ENCODE results near the gene SNAI3. TPM values are rescaled to one million over a fixed set of nuclear protein-coding genes. Genes with fewer than 3 reads are reported as not detected.

The SNAI3 gene
- total RNA-seq, 1 experiment from 2014 or later: 2.2 TPM

DNA sequence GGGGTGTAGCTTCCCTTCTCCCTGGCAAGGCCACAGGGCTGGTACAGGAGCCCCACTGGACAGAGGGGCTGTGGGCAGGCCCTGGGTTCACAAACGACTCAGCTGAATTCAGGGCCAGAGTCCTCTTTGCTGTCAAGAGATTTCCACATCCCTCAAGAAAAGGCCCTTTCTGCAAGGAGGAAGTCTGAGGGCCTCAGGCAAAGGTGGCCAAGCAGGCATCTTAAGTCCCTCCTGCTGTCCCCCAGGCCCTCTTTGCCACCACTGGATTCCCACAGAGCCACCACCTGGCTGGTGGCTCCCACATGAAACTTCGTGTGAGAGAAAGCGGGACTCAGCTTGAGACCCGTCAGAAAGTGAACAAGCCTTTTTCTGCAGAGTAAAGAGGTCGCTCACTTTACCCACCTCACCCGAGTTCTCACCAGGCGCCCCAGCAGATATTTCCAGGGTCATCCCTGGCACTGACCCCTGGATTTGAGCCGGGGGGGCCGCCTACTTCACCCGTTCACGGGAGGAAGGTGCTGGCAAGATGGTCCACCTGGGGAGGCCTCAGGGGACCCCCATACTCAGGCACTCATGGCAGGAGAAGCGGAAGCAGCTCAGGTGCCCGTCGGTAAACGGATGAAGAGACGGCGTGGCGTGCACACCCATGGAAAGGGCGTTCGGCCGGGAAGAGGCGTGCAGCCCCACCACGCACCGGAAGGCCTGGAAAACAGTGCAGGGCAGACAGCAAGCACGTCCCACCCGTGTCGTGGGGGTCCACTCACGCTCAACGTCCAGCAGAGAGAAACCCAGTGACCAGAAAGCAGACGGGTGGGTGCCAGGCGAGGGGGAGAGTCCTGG, 16.3 kb upstream of the SNAI3 start:
- H3K9me2 ChIP-seq (ENCODE audit: insufficient read depth): no peaks in the 10 kb centered on the region
- ATAC-seq (no peak), DNase-seq (ENCODE audit: low read depth, low spot score) (no peak)
- TF ChIP-seq EGR1 (IDR thresholded peaks at IDR 0.05; ENCODE audit: low read depth) (no peak), POLR2AphosphoS5 (IDR thresholded peaks at IDR 0.05; ENCODE audit: low read depth, low read length) (no peak), CBX3 (IDR thresholded peaks at IDR 0.05; ENCODE audit: low read depth) (no peak), JUND (IDR thresholded peaks at IDR 0.05) (no peak), POLR2A (IDR thresholded peaks at IDR 0.05; ENCODE audit: borderline replicate concordance, extremely low read depth, insufficient read depth, insufficient read length) (no peak), CEBPB (IDR thresholded peaks at IDR 0.05; ENCODE audit: low read depth) (no peak), ELF1 (IDR thresholded peaks at IDR 0.05; ENCODE audit: borderline replicate concordance, low read depth) (no peak), ZFX (IDR thresholded peaks at IDR 0.05) (no peak), EZH2 (IDR thresholded peaks at IDR 0.05) (no peak), FOSL1 (IDR thresholded peaks at IDR 0.05; ENCODE audit: low read depth) (no peak), YY1 (IDR thresholded peaks at IDR 0.05; ENCODE audit: extremely low read depth, insufficient replicate concordance, low read depth, low read length) (no peak), SIN3A (IDR thresholded peaks at IDR 0.05; ENCODE audit: low read depth) (no peak), ZNF274 (IDR thresholded peaks at IDR 0.05; ENCODE audit: low read depth, low read length) (no peak), SRF (IDR thresholded peaks at IDR 0.05; ENCODE audit: low read depth) (no peak)
- TF ChIP-seq, protein P1, sequence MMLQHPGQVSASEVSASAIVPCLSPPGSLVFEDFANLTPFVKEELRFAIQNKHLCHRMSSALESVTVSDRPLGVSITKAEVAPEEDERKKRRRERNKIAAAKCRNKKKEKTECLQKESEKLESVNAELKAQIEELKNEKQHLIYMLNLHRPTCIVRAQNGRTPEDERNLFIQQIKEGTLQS (IDR thresholded peaks at IDR 0.05): no peak
- TF ChIP-seq, protein P2, sequence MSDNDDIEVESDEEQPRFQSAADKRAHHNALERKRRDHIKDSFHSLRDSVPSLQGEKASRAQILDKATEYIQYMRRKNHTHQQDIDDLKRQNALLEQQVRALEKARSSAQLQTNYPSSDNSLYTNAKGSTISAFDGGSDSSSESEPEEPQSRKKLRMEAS (IDR thresholded peaks at IDR 0.05): no peak
- TF ChIP-seq, protein P3, sequence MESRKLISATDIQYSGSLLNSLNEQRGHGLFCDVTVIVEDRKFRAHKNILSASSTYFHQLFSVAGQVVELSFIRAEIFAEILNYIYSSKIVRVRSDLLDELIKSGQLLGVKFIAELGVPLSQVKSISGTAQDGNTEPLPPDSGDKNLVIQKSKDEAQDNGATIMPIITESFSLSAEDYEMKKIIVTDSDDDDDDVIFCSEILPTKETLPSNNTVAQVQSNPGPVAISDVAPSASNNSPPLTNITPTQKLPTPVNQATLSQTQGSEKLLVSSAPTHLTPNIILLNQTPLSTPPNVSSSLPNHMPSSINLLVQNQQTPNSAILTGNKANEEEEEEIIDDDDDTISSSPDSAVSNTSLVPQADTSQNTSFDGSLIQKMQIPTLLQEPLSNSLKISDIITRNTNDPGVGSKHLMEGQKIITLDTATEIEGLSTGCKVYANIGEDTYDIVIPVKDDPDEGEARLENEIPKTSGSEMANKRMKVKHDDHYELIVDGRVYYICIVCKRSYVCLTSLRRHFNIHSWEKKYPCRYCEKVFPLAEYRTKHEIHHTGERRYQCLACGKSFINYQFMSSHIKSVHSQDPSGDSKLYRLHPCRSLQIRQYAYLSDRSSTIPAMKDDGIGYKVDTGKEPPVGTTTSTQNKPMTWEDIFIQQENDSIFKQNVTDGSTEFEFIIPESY (IDR thresholded peaks at IDR 0.05; ENCODE audit: extremely low read depth, insufficient replicate concordance, low read length): no peak
- TF ChIP-seq, protein P4, sequence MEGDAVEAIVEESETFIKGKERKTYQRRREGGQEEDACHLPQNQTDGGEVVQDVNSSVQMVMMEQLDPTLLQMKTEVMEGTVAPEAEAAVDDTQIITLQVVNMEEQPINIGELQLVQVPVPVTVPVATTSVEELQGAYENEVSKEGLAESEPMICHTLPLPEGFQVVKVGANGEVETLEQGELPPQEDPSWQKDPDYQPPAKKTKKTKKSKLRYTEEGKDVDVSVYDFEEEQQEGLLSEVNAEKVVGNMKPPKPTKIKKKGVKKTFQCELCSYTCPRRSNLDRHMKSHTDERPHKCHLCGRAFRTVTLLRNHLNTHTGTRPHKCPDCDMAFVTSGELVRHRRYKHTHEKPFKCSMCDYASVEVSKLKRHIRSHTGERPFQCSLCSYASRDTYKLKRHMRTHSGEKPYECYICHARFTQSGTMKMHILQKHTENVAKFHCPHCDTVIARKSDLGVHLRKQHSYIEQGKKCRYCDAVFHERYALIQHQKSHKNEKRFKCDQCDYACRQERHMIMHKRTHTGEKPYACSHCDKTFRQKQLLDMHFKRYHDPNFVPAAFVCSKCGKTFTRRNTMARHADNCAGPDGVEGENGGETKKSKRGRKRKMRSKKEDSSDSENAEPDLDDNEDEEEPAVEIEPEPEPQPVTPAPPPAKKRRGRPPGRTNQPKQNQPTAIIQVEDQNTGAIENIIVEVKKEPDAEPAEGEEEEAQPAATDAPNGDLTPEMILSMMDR (IDR thresholded peaks at IDR 0.05 in 2 of 3, conservative IDR thresholded peaks at IDR 0.05 in 1 of 3; ENCODE audit: borderline replicate concordance in 1 of 3, insufficient read depth in 1 of 3, low read depth in 2 of 3, low read length in 2 of 3): no peak
- H3K27ac ChIP-seq (ENCODE audit: low read depth, low read length): no peak overlapping the region
- H3K4me1 ChIP-seq (ENCODE audit: control insufficient read depth in 1 of 2, insufficient read depth in 2 of 2, low read length in 2 of 2): peaks cover 14 to 15% of the 10 kb centered on the region in 2 experiments
- CTCF ChIA-PET: interaction anchor here (0.6 kb wide), 1 partner anchor 142 kb away, joined by 3 read pairs; no protein-coding TSS in a partner anchor
- peaks cover 2 to 3% of the 10 kb centered on the region in 2 experiments; a peak in 1 of 4 replicates for H3K36me3 ChIP-seq (ENCODE audit: control insufficient read depth in 1 of 2, insufficient read depth in 2 of 2, low read length in 2 of 2)
- POLR2A ChIA-PET: no interaction called here
- H4K20me1 ChIP-seq (ENCODE audit: insufficient read depth): no peaks in the 10 kb centered on the region
- H3K27me3 ChIP-seq (ENCODE audit: insufficient read depth, low read length): no peaks in the 10 kb centered on the region
- intact Hi-C loops (cut with micrococcal nuclease): no loop called here
- peaks cover 22% of the 10 kb centered on the region for H3K79me2 ChIP-seq (ENCODE audit: insufficient read depth, low read length)
- H3K9ac ChIP-seq (ENCODE audit: low read length): no peak overlapping the region
- H3K4me3 ChIP-seq (replicated peaks in 1 of 2; ENCODE audit: low read depth in 1 of 2, low read length in 2 of 2): no peak overlapping the region
- RAD21 ChIA-PET (ENCODE audit: low non-redundant PET in 1 of 2, low total read pairs in 2 of 2, uncharacterized antibody in 2 of 2, unreplicated experiment in 2 of 2): no interaction called here
- BruUV-seq (replicated peaks): no TSS peak
- no peak overlapping the region for H2AFZ ChIP-seq (ENCODE audit: low read depth, low read length, poor library complexity, severe bottlenecking)
- H3K4me2 ChIP-seq (ENCODE audit: low read length): no peak overlapping the region
- H3K9me3 ChIP-seq (ENCODE audit: control insufficient read depth in 1 of 2, insufficient read depth in 1 of 2, low read depth in 1 of 2, low read length in 2 of 2): no peaks in the 10 kb centered on the region
